GM21367 (cell line): Measurements from ENCODE around the gene OCSTAMP.

Source experiments
- ATAC-seq: cut with Tn5 transposase; IDR thresholded peaks from one replicate; pipeline ENCODE4 v1.9.1; 2021; ENCODE audit not compliant: unreplicated experiment

Gene OCSTAMP, protein sequence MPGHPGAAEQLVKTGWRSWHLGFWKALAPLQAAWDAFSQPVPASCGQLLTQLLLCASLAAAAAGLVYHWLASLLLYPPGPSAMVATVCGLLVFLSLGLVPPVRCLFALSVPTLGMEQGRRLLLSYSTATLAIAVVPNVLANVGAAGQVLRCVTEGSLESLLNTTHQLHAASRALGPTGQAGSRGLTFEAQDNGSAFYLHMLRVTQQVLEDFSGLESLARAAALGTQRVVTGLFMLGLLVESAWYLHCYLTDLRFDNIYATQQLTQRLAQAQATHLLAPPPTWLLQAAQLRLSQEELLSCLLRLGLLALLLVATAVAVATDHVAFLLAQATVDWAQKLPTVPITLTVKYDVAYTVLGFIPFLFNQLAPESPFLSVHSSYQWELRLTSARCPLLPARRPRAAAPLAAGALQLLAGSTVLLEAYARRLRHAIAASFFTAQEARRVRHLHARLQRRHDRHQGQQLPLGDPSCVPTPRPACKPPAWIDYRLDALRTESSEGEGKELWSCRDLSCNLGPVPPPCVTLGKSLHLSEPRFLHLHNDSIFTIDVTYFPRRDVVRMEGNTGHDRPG

DNA sequence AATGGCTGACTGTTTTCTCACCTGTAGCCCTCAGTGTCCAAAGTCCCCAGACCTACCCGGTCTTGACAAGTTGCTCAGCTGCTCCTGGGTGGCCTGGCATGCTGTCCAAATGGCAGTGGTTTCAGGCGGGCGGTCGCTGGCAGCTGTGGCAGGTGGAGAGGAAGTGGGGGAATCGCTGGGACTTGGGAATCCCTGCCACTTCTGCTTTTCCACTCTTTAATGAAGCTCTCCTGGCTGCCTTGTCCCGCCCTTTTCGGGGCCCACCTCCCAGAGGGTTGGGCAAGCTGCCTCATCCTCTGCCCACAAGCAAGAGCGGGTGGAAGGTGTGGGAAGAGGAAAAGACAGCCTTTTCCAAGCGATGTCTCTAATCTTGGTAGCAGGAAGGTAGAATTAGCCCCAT lies at the start of gene OCSTAMP:
Gene OCSTAMP, minus strand, starts transcription at position 194 of the 400 bp plus-strand sequence. Its CDS starts 94 bp downstream, at position 100.
- ATAC-seq: no peak

GRCh38 chr20:46599227-46599987 lies 49.0 kb upstream of the OCSTAMP start:
- ATAC-seq: no peak

DNA sequence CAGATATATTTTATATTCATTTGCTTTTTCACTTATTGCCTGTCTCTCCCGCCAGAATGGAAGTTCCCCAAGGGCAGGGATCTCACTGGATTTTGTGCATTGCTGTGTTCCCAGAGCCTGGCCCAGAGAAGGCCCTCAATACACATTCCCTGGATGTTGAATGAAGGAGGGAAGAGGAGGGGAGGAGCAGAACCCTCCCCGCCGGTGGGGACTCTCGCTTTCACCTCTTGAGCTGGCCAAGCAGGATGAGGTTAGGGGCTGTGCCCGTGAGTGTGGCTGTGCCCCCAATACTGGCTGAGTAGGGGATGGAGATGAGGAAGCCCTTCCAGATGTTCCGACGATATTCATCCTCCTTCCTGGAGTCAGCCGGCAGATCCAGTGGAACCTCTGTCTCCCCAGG lies 45.5 kb upstream of the OCSTAMP start:
- ATAC-seq: no peak

DNA sequence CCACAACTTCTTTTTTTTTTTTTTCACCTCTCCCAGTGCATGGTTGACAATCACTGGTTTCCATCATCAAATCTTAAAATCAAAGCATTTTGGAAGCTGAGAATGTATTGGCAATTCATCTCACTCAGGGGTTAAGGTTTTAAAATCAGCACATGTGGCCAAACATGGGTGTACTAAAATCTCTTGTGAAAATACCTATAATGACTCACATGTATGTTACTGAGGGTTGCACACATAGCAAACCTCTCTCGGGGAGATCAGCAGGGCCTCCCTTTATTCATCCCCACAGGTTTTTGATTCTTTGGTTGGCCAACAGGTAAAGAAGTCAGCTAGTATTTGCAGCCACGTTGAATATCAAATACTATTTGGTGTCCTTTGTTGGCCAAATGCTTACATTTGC lies 44.3 kb upstream of the OCSTAMP start:
- no peak for ATAC-seq

- no peak for ATAC-seq
Observed at GRCh38 chr20:46592580-46593362, 42.3 kb upstream of the OCSTAMP start.

DNA sequence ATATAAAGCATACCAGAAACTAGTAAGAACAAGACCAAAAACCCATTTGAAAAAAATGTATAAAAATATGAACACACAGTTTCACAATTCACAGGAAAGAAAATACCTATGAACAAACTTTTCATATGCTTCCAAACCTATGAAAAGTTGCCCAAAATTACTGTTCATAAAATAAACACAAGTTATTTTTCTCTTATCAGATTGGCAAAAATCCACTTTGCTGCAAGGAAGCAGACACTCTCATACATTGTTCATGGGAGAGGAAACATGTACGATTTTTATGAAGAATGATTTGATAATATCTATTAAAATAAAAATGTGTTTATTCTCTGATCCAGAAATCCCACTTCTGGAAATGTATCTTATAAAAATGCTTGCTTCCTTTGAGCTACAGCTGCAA lies 40.0 kb upstream of the OCSTAMP start:
- no peak for ATAC-seq

DNA sequence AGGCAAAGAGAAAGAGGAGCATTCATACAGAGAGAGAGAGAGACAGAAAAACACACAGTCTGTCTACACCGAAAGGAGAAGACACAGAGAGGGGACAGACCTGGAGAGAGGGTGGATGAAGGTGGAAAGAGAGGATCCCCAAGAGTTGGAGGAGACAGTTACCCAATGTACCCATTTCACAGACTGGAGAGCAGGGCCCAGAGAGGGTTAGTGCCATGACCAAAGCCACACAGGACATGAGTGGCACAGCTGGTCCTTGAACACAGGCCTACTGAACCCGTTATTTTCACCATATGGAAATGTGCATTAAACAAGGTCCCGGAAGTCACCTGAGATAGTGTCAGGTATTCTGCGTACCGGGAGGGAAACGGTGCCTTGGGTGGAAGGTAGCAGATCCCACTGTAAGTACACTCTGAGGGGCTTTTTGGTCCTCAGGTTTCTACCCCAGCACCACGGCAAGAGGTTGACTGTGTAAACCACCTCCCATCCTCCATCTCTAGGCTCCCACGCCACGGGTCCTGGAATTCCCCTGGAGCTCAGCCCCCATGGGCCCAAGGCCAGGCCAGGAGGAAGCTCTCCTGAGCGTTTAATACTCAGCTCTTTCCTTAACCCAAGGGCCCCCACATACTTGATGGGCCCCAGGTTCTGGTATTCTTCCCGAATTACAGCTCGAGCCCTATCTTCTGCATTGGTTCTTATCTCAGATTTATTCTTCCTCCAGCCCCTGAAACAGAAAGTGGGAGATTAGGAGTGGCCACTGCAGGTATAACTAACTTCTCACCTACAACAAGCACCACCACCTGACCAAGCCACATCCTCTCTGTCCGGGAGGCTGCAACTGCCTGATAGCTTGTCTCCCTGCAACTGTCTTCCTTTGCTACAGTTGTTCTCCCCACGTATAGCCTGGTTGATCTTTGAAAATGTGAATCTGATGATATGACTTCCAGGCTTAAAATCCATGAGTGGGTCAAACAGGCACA lies 38.4 kb upstream of the OCSTAMP start:
- ATAC-seq: no peak

DNA sequence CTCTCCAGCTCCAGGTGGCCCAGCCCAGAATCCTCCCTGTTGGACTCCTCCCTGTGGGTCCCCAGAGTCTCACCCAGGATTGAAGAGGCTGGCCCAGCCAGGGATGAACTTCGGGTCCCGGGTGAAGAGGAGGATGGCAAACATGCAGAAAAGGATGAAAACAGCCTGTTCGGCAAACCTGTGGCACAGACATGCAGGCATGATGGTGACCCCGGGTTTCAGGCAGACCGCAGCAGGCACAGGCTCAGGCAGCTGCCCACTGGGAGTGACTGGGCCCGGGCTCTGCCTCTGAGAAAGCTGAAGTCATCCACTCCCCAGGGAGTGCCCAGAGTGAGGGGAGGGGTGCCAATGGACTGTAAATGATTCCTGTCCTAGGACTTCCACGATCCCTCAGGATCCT lies 37.5 kb upstream of the OCSTAMP start:
- no peak for ATAC-seq

DNA sequence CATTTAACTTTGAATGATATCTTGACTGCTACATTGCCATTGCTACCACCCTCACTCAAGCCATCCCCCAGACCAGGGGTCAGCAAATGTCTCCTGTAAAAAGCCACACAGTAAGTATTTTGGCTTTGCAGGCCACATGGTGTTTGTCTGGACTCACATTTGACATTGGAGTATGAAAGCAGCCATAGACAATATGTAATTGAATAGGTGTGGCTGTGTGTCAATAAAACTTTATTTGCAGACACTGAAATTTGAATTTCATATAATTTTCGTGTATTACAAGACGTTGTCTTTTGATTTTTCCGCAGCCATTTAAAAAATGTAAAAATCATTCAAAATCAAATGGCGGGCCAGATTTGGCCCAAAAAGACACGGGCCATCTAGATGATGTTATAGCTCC lies 36.3 kb upstream of the OCSTAMP start:
- no peak for ATAC-seq

DNA sequence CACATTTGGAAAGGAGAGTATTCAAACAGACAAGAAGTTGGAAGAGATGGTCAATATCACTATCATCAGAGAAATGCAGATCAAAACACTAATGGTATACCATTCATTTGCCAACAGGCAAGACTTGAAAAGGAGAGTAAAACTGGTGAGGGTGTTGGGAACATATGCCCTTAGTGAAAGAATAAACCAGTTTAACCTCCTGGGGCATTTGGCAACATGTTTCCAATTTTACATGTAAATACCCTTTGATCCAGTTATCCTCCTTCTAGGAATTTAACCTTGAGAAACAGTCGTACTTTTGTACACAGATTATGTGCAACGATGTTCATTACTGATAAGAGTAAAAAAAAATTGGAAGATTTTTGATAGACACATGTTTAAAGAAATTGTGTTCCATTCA lies 34.1 kb upstream of the OCSTAMP start:
- ATAC-seq: no peak

DNA sequence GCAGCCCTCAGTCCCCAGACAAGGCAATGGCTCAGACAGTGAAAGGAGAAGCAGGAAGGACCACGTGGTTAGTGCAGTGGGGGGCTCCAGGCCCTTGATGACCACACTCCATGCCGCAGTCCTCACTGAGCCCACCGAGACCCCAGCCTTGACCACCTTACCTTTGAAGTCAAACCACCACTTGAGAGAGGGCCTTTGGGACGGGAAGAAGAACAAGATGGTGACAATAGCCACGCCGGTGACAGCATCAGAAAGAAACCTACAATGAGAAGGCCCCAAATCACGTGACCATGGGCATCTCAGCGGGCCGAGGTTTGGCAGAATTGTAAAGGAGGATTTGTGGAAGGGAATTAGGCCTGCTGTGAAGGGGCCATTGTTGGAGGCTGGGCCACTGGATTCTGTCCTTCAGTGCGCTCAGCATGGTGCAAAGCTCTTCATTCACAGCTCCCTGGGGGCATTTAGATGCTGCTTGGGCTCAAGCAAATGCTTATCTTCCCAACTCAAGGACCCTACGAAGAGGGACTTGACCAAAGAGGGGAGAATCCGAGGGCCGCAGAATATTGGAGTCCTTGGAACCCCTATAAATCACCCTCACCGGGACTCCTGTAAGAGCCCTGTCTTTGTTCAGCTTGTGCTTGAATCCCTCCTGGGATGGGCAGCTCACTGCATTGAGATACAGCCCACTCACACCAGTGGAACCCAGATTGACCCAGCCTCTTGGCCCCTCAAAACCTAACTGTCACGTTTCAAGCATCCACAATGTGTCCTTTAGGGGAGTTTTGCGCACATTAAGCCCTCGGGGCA lies 33.2 kb upstream of the OCSTAMP start:
- ATAC-seq: no peak

DNA sequence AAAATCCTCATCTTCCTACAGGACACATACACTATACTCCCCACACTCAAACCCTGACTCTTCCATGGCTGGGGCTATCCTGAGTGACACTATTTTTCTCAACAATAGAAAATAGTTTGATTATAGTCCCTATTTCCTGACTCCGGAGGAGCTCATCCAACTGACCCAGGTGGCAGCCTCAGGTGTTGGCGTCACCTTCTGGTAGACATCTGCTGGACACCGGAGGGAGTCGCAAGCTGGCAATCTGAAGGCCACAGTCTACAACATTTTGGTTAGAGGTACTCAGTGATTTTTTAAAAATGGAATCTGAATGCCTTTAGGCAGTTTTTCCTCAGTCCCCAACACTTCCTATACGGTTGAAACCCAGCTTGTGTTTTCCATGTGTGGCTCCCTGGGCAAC lies 32.2 kb upstream of the OCSTAMP start:
- ATAC-seq: no peak

DNA sequence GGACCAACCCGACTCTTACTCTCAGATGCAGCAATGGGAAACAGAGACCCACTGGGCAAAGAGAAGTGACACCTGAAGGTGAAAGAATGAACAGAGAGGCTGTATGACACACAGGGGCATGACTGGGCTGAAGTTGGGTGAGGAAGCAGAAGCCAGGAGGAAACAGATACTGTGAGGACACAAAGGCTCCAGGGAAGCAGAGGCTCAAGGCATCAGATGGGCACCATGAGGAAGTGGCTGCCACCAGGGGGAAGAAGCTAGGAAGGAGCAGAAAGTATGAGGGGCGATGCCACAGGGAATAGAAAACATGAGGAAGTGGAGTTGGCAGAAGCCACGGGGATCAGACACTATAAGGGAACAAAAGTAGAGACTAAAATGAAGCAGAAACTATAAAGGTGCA lies 30.9 kb upstream of the OCSTAMP start:
- ATAC-seq: no peak

- no peak for ATAC-seq
Observed at GRCh38 chr20:46580613-46581205, 30.3 kb upstream of the OCSTAMP start.

DNA sequence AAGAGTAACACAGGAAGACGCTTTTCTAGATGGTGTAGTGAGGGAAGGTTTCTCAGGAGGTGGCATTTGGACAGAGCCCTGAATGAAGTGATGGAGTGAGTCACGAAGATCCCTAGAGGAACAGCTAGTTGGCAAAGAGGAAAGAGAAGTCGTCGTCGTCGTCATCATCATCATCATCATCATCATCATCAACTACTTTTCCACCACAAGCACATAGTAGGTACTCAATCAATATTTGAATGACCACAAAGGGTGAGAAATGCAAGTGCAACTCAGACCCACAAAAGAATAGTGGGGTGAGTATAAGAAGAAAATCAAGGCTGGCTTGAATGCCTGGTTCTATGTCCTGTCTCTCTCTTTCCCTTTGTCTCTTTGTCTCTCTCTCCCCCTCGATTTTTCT lies 28.3 kb upstream of the OCSTAMP start:
- ATAC-seq: no peak

DNA sequence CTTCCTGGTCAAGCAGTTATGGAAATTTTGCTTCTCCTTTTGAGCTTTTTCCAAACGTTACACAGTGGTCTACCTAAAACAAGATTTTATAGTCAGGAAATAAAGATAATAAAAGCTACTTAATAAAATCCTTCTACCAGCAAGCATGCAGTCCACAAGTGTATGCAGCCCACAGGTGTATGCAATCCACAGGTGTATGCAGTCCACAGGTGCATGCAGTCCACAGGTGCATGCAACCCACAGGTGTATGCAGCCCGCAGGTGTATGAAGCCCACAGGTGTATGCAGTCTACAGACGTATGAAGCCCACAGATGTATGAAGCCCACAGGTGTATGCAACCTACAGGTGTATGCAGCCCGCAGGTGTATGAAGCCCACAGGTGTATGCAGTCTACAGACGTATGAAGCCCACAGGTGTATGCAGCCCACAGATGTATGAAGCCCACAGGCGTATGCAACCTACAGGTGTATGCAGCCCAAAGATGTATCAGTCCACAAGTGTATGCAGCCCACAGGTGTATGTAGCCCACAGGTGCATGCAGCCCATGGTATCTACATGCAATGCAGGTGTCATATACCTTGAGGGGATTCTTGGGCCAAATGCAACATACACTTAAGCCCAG lies 26.4 kb upstream of the OCSTAMP start:
- ATAC-seq: no peak

DNA sequence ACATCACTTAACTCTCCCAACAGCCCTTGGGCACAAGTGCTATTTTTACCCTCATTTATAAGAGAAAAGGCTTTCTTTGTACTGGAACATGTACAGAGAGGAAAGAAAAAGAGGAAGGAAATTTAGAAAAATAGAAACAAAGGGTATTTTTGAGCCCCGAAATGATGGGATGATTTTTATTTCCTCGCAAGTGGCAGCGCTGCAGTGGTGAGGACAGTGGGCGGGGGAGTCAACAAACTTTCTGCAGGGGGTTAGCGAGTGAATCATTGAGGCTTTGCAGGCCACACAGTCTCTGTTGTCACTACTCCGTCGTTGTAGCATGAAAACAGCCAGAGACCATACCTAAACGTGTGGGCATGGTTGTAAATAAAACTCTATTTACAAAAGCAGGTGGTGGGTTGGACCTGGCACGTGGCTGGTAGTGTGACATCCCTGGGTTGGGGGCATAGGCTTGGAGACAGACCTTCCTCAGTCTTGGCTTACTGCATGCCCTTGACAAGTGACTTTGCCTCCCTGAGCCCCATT lies 25.5 kb upstream of the OCSTAMP start:
- ATAC-seq: no peak

DNA sequence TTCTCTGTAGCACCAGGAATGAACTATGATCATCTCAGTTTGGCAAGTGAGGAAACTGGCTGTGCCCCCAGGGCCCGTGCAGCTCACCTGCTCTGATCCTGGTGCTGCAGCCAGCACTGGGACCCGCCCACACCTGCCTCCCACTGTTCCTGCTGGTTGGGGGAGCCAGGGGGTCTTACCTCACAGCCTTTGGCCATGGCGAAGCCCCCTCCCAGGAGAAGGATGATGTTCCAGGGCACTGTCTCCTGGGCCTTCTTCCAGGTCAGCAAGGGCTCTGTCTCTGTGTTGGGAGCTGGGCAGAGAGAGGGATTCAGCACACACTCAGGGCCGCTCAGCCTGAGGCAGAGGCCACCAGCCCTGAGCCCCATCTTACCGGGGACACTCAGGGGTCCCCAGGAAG lies 24.9 kb upstream of the OCSTAMP start:
- no peak for ATAC-seq
